IPS-20b (cell line): ENCODE data around the gene RAPGEF2.
"Not testable (repeated sequence)": the region's sequence is repeated elsewhere in the genome, so short reads cannot be mapped to it uniquely, and the experiment has no call there.

Source experiments
- H3K27ac ChIP-seq: one replicate; pipeline ENCODE4 v1.5.1; 2013; ENCODE audit warnings: low read length
- H3K27me3 ChIP-seq: 2 replicates; pipeline ENCODE4 v1.6.1; 2013; ENCODE audit warnings: mild to moderate bottlenecking, low read length, inconsistent platforms; ENCODE audit not compliant: insufficient read depth
- H3K36me3 ChIP-seq: 2 replicates; pipeline ENCODE4 v1.6.1; 2013; ENCODE audit warnings: low read depth, mild to moderate bottlenecking, inconsistent platforms, low read length, moderate library complexity; ENCODE audit not compliant: insufficient read depth
- H3K4me1 ChIP-seq: 2 replicates; pipeline ENCODE4 v1.6.1; 2013; ENCODE audit warnings: mild to moderate bottlenecking, control low read depth, inconsistent platforms, low read length, moderate library complexity; ENCODE audit not compliant: insufficient read depth
- H3K4me3 ChIP-seq: 2 replicates; pipeline ENCODE4 v1.5.1; 2013; ENCODE audit warnings: mild to moderate bottlenecking, low read length, inconsistent platforms
- H3K9ac ChIP-seq: 2 replicates; pipeline ENCODE4 v1.6.1; 2013; ENCODE audit warnings: low read depth, mild to moderate bottlenecking, inconsistent platforms, low read length, moderate library complexity
- H3K9me3 ChIP-seq: 2 replicates; pipeline ENCODE4 v1.6.1; 2013; ENCODE audit warnings: mild to moderate bottlenecking, low read depth, low read length, inconsistent platforms; ENCODE audit not compliant: insufficient read depth

Gene RAPGEF2

DNA sequence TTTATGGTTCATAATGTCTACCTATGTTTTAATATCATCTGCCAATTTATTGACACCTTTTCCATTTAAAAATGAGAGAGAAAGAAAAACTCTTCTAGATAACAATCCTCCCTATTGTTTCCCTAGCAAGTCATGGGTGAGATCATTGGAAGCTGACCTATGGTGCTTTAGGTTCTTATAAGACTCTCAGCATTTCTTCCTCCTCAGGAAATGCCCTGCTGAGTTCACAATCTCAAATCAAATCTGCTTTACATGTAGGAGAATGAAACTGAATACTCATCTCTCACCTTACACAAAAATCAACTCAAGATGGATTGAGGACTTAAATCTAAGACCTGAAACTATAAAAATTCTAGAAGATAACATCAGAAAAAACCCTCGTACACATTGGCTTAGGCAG is 267.4 kb downstream of the RAPGEF2 start:
- H3K27me3 ChIP-seq, result no peaks in the 10 kb centered on the region
- no peak overlapping the region for H3K27ac ChIP-seq
- no peak overlapping the region for H3K9ac ChIP-seq
- no peaks in the 10 kb centered on the region for H3K36me3 ChIP-seq
- no peak overlapping the region for H3K4me3 ChIP-seq
- H3K4me1 ChIP-seq, result no peaks in the 10 kb centered on the region
- H3K9me3 ChIP-seq, result 0 out of 2 replicates have a peak, but pooled peaks cover 5% of the 10 kb centered on the region

DNA sequence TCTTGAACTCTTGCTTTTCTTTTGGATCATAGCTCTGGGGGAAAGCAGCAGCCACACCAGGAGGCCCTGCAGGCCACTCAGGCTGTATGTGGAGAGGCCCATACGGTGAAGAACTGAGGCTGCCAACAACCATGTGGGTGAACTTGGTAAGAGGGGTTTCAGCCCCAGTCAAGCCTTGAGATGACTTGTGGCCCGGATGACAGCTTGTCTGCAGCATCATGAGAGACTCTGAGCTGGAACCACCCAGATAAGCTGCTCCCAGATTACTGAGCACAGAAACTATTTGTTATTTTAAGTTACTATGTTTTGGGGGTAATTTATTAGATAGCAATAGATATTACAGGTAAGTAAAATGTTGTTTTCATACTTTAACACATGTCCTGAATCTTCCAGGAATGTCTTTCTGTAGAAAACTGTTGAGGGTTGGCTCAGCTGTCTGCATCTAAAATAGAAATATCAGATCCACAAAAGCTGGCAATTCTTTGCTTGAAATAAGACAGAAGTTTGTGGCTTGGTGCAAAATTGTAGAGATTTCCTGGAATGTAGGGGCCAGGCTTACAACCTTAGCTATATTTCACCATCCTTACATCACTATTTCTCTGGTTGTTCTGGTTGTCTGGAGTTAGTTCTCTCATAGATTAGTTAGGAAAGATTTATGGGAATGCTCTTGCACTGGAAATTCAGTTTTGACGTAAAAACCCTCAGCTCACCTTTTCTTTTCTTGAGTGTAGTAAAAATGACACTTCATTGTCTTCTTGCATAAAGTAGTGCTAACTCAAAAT is 272.1 kb downstream of the RAPGEF2 start:
- H3K4me1 ChIP-seq, result no peaks in the 10 kb centered on the region
- no peak overlapping the region for H3K4me3 ChIP-seq
- H3K36me3 ChIP-seq, result no peaks in the 10 kb centered on the region
- no peak overlapping the region for H3K9ac ChIP-seq
- no peak overlapping the region for H3K27ac ChIP-seq
- peaks cover 2% of the 10 kb centered on the region; the same call in 1 of the 2 replicates for H3K27me3 ChIP-seq
- H3K9me3 ChIP-seq, result no peaks in the 10 kb centered on the region

DNA sequence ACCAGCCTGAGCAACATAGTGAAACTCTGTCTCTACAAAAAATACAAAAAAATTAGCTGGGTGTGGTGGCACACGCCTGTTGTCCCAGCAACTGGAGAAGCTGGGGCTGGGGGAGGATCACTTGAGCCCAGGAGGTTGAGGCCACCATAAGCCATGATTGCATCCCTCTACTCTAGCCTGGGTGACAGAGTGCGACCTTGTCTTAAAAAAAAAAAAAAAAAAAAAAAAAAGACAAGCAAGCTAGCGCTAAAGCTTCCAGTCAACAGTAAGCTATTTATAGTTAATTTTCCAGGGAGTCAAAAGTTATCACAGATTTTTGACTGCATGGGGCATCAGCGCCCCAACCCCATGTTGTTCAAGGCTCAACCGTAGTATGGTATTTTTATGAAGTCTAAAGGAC is 273.4 kb downstream of the RAPGEF2 start:
- Histone ChIP-seq H3K36me3 (no peaks in the 10 kb centered on the region), H3K9ac (no peak overlapping the region), H3K27me3 (peaks cover 14% of the 10 kb centered on the region; the same call in 1 of the 2 replicates), H3K27ac (no peak overlapping the region), H3K4me1 (no peaks in the 10 kb centered on the region), H3K9me3 (no peaks in the 10 kb centered on the region), H3K4me3 (no peak overlapping the region)

DNA sequence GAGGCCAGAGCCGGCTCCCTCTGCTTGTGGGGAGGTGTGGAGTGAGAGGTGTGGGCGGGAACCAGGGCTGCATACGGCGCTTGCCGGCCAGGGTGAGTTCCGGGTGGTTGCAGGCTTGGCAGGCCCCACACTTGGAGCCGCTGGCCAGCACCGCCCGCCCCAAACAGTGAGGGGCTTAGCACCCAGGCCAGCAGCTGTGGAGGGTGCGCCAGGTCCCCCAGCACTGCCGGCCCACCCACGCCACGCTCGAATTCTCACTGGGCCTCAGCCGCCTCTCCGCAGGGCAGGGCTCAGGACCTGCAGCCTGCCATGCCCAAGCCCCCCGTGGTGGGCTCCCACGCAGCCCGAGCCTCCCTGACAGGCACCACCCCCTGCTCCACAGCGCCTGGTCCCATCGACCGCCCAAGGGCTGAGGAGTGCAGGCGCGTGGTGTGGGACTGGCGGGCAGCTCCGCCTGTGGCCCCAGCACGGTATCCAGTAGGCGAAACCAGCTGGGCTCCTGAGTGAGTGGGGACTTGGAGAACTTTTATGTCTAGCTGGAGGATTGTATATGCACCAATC is 275.3 kb downstream of the RAPGEF2 start:
- H3K27me3 ChIP-seq, result peaks cover 31% of the 10 kb centered on the region
- no peak overlapping the region for H3K27ac ChIP-seq
- peaks cover 11% of the 10 kb centered on the region for H3K4me1 ChIP-seq
- no peak overlapping the region for H3K4me3 ChIP-seq
- no peaks in the 10 kb centered on the region for H3K36me3 ChIP-seq
- no peaks in the 10 kb centered on the region for H3K9me3 ChIP-seq
- H3K9ac ChIP-seq, result no peak overlapping the region

DNA sequence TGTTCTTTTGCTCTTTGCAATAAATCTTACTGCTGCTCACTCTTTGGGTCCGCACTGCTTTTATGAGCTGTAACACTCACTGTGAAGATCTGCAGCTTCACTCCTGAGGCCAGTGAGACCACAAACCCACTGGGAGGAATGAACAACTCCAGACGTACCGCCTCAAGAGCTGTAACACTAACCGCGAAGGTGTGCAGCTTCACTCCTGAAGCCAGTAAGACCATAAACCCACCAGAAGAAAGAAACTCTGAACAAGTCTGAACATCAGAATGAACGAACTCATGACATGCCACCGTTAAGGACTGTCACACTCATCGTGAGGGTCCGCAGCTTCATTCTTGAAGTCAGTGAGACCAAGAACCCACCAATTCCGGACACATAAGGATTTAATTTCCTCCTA is 276.2 kb downstream of the RAPGEF2 start:
- peaks cover 14% of the 10 kb centered on the region for H3K4me1 ChIP-seq
- not testable (repeated sequence) for H3K27ac ChIP-seq, H3K4me3 ChIP-seq, H3K36me3 ChIP-seq, H3K9me3 ChIP-seq, H3K9ac ChIP-seq
- H3K27me3 ChIP-seq, result peaks cover 31% of the 10 kb centered on the region

DNA sequence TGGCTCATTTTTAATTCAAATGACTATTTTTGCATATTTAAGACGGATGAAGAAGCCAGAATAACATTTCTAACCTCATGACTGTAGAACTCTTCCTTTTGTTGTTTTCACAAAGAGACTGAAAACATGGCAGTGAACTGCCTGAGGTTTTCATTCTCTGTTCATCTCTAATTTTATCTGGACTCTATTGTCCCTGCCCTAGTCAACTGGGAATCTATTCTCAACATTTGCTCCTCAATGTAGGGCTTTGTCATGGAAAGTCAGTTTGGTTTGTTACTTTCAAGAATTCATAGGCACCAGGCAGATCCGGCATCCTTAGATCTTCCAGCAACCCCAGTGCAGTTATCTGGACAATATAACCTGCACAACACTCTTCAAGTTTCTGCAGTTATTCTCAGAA is 277.0 kb downstream of the RAPGEF2 start:
- no peaks in the 10 kb centered on the region for H3K9me3 ChIP-seq
- H3K9ac ChIP-seq, result no peak overlapping the region
- peaks cover 38% of the 10 kb centered on the region for H3K27me3 ChIP-seq
- H3K36me3 ChIP-seq, result no peaks in the 10 kb centered on the region
- no peak overlapping the region for H3K27ac ChIP-seq
- no peak overlapping the region for H3K4me3 ChIP-seq
- H3K4me1 ChIP-seq, result peaks cover 21% of the 10 kb centered on the region

DNA sequence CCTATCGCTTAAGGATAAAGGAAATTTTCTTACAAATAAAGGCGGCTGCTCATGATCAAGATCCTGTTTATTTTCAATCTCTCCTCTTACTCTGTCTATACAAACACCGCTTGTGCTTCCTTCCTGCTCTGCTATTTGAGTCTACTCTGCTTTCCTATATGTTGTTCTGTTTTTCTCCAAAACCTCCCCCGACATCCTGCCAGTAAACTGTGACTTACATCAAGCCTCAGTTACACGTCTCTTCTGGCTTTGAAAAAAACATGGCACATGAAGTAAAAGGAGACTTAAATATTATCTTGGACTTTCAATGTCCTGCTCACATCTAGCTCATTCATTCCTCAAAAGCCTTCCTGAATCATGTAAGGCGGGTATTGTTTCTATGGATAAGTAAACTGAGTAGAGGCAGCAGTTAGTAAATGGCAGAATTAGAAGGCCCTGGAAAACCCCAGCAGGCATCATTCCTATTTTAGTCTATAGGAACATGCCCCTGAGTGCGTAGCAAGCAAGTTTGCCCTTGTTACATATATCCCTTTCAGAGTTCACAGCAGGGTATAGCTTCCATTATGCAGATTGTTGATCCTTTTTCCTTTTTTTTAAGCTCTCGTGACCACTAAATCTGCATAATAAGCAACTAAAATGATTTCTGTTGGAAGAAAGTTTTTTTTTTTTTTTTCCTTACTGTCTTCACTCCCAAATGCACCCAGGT is 280.1 kb downstream of the RAPGEF2 start:
- H3K9ac ChIP-seq, result no peak overlapping the region
- peaks cover 23% of the 10 kb centered on the region for H3K4me1 ChIP-seq
- H3K4me3 ChIP-seq, result peak overlapping the region; percentile 56
- H3K9me3 ChIP-seq, result 0 out of 2 replicates have a peak, but pooled peaks cover 10% of the 10 kb centered on the region
- H3K27me3 ChIP-seq, result peaks cover 48% of the 10 kb centered on the region
- no peaks in the 10 kb centered on the region for H3K36me3 ChIP-seq
- H3K27ac ChIP-seq, result no peak overlapping the region

DNA sequence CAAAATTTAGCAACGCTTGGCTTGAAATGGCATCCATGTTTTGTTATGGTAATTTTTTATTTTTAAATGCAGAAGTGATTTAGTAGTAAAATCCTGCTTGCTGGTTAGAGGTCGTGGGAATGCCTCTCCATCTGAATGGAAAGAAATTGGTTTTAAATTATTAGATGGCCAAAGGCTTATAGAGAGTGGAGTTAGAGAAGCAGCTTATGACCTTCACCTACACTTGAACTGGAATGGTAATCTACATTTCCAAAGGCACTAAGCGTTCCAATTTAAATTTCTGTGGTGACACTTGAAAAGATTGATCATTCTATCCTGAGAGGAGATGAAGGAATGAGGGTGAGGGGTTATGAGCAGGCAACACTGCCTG is 280.7 kb downstream of the RAPGEF2 start:
- Histone ChIP-seq H3K27ac (no peak overlapping the region), H3K4me1 (peaks cover 23% of the 10 kb centered on the region), H3K9me3 (0 out of 2 replicates have a peak, but pooled peaks cover 10% of the 10 kb centered on the region), H3K4me3 (peak overlapping the region; percentile 56; the same call in 1 of the 2 replicates), H3K36me3 (no peaks in the 10 kb centered on the region), H3K9ac (no peak overlapping the region), H3K27me3 (peaks cover 48% of the 10 kb centered on the region)

DNA sequence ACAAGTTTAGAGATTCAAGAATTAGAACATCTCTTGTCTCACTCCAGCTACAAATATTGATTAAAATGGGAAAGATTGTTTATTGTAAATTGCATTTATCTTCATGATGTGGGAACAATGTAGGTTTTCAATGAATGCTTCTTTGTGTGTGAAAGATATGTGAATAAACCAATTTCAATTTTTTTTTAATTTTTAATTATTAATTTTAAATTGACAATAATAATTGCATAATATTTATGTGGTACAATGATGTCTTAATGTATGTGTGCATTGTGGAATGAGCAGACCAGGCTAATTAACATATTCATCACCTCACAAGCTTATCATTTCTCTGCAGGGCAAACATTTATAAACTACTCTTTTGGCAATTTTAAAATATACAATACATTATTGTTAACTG is 281.1 kb downstream of the RAPGEF2 start:
- Histone ChIP-seq H3K36me3 (no peaks in the 10 kb centered on the region), H3K9me3 (0 out of 2 replicates have a peak, but pooled peaks cover 10% of the 10 kb centered on the region), H3K9ac (no peak overlapping the region), H3K27me3 (peaks cover 48% of the 10 kb centered on the region), H3K4me3 (peak overlapping the region; percentile 30; the same call in 1 of the 2 replicates), H3K27ac (no peak overlapping the region), H3K4me1 (peaks cover 23% of the 10 kb centered on the region)

DNA sequence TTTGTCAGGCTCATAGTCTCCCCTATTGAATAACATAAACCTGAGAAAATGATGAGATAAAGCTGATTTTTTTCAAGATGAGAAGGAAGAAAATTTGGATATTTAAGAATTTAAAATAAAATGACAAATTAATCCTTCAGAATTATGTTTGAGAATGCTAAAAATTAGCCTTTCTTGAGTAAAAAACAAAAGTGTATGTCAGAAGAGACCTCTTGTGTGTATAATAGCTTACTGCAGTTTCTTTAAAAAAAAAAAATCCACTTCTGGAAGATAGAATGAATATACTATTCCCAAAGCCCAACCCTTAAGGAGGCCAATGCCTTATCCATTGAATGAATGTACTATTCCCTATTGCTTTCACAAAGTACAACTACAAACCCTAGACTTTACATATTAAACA is 281.8 kb downstream of the RAPGEF2 start:
- no peaks in the 10 kb centered on the region for H3K36me3 ChIP-seq
- H3K4me1 ChIP-seq, result peaks cover 23% of the 10 kb centered on the region
- H3K27ac ChIP-seq, result no peak overlapping the region
- peaks cover 48% of the 10 kb centered on the region for H3K27me3 ChIP-seq
- H3K4me3 ChIP-seq, result no peak overlapping the region
- H3K9ac ChIP-seq, result no peak overlapping the region
- 0 out of 2 replicates have a peak, but pooled peaks cover 10% of the 10 kb centered on the region for H3K9me3 ChIP-seq

DNA sequence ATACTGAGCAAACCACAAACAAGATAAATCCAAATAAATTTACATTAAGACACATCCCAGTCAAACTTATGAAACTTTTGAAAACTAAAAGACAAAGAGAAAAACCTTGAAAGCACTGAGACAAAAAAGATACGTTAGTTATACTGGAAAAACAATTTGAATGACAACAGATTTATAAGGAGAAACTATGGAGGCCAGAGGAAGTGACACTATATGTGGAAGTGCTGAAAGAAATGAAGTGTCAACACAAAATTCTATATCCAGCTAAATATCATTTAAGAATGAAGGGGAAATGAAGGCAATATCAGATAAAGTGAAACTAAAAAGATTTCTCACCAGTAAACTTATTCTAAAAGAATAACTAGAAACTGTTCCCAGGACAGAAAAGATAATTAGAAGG is 283.7 kb downstream of the RAPGEF2 start:
- Histone ChIP-seq H3K9me3 (0 out of 2 replicates have a peak, but pooled peaks cover 10% of the 10 kb centered on the region), H3K27ac (no peak overlapping the region), H3K9ac (no peak overlapping the region), H3K4me3 (no peak overlapping the region), H3K36me3 (no peaks in the 10 kb centered on the region), H3K27me3 (peaks cover 30% of the 10 kb centered on the region), H3K4me1 (peaks cover 23% of the 10 kb centered on the region)
